ENCODE results near the gene PYROXD2. TPM values are rescaled to one million over a fixed set of nuclear protein-coding genes. Genes with fewer than 3 reads are reported as not detected.

Gene PYROXD2
- total and polyA plus RNA-seq, 2 of the 8 experiments (the other 6 are each of a cell fraction or from before 2014, with no cell fraction given), result 3.2 to 5.4 TPM

- no peak overlapping the region for H4K8ac ChIP-seq (ENCODE audit: extremely low read depth, insufficient read depth, low read length)
- H3K36me3 ChIP-seq (ENCODE audit: control insufficient read depth in 2 of 4, insufficient read depth in 4 of 4, low read length in 3 of 4), result no peaks in the 10 kb centered on the region
- no peaks in the 10 kb centered on the region for H3K4me1 ChIP-seq (replicated peaks in 1 of 4; ENCODE audit: control insufficient read depth in 3 of 4, insufficient read depth in 4 of 4, low read length in 3 of 4)
- H3K23me2 ChIP-seq (ENCODE audit: low read depth, low read length), result no peaks in the 10 kb centered on the region
- ChIA-PET POLR2A (ENCODE audit: partially characterized antibody) (no interaction called here), CTCF (ENCODE audit: partially characterized antibody) (interaction anchor here (1.1 to 2.1 kb wide), 2 partner anchors 14 to 36 kb away, joined by 3 to 7 read pairs; no protein-coding TSS in a partner anchor)
- H2AFZ ChIP-seq (ENCODE audit: low read length), result no peak overlapping the region
- H2BK12ac ChIP-seq (ENCODE audit: low read depth, low read length), result no peak overlapping the region
- no peak overlapping the region for H3K18ac ChIP-seq (ENCODE audit: extremely low read depth, low read length)
- H4K91ac ChIP-seq (replicated peaks; ENCODE audit: insufficient read length, low read length), result no peak overlapping the region
- FAIRE-seq, result no peak
- TF ChIP-seq SRF (IDR thresholded peaks at IDR 0.05; ENCODE audit: low read depth, low read length) (no peak), MAX (IDR thresholded peaks at IDR 0.05) (no peak), JUN (IDR thresholded peaks at IDR 0.05; ENCODE audit: low read depth, low read length) (no peak), ATF2 (IDR thresholded peaks at IDR 0.05; ENCODE audit: low read length) (no peak), RFX5 (IDR thresholded peaks at IDR 0.05; ENCODE audit: borderline replicate concordance, low read depth, low read length) (no peak), CTCF (IDR thresholded peaks at IDR 0.05; ENCODE audit: control extremely low read depth in 1 of 3, insufficient read depth in 1 of 3, low read depth in 1 of 3, low read length in 3 of 3) (no peak), TBP (IDR thresholded peaks at IDR 0.05; ENCODE audit: low read depth, low read length) (no peak), MAFK (IDR thresholded peaks at IDR 0.05; ENCODE audit: low read depth, low read length) (no peak), SIX5 (IDR thresholded peaks at IDR 0.05; ENCODE audit: low read depth, low read length) (no peak)
- H3K14ac ChIP-seq (ENCODE audit: insufficient read length), result no peak overlapping the region
- H4K5ac ChIP-seq (ENCODE audit: insufficient read length, low read depth, low read length), result no peak overlapping the region
- H2BK120ac ChIP-seq (replicated peaks; ENCODE audit: low read depth, low read length), result no peak overlapping the region
- H3K4me2 ChIP-seq (ENCODE audit: insufficient read depth in 1 of 2, low read depth in 2 of 2, low read length in 2 of 2), result no peak overlapping the region
- no peak overlapping the region for H3K4ac ChIP-seq (replicated peaks; ENCODE audit: insufficient read length, low read depth, low read length)
- no peak overlapping the region for H3K27ac ChIP-seq (ENCODE audit: low read depth, low read length)
- no peaks in the 10 kb centered on the region for H3K79me2 ChIP-seq (ENCODE audit: control insufficient read depth in 1 of 2, insufficient read depth in 2 of 2, low read length in 2 of 2)
- no peak overlapping the region for H3K9ac ChIP-seq (replicated peaks in 1 of 4; ENCODE audit: extremely low read depth in 1 of 4, low read depth in 3 of 4, low read length in 3 of 4)
- no peak overlapping the region for H3K4me3 ChIP-seq (ENCODE audit: extremely low read depth in 1 of 4, insufficient read depth in 2 of 4, low read depth in 3 of 4, low read length in 4 of 4)
- no peaks in the 10 kb centered on the region for H4K20me1 ChIP-seq (replicated peaks in 1 of 2; ENCODE audit: control insufficient read depth in 1 of 2, insufficient read depth in 2 of 2, low read length in 2 of 2)
- DNase-seq (ENCODE audit: low read depth in 1 of 2, low spot score in 2 of 2), result no peak
- H2BK15ac ChIP-seq (ENCODE audit: low read length), result no peak overlapping the region
- H3K9me3 ChIP-seq (ENCODE audit: insufficient read depth in 2 of 2, low read depth in 1 of 2, low read length in 1 of 2), result no peaks in the 10 kb centered on the region
- H3K79me1 ChIP-seq (ENCODE audit: low read depth, low read length), result no peaks in the 10 kb centered on the region
- H2BK20ac ChIP-seq (ENCODE audit: low read length), result no peak overlapping the region
- WGBS, 2 experiments (ENCODE audit: extremely low coverage in 1 of 2, insufficient coverage in 1 of 2, insufficient read length in 1 of 2, insufficient replicate concordance in 2 of 2, low coverage in 1 of 2, low lambda C conversion rate in 2 of 2, missing lambda C conversion rate in 1 of 2), result 94% methylated on average over 6 of the region's 6 CpGs; no CpG with 5 or more reads in 1 of the 2 experiments
- no peak overlapping the region for H3K23ac ChIP-seq (ENCODE audit: insufficient read length)
- no peak overlapping the region for H2AK5ac ChIP-seq (ENCODE audit: low read depth, low read length)
- no peak overlapping the region for H3K56ac ChIP-seq (replicated peaks; ENCODE audit: insufficient read length, low read depth, low read length)
- no peaks in the 10 kb centered on the region for H3K27me3 ChIP-seq (replicated peaks in 1 of 4; ENCODE audit: control insufficient read depth in 3 of 4, extremely low read depth in 1 of 4, insufficient read depth in 3 of 4, low read length in 3 of 4)
- H2BK5ac ChIP-seq (ENCODE audit: low read depth, low read length), result no peak overlapping the region
Measured at GRCh38 chr10:98389398-98389797, 25.6 kb downstream of the PYROXD2 start.

Measured in H1 (cell line).